Peyer's patch (tissue), 4 donors: ENCODE data around the gene MOSMO.

Experiments
- POLR2A ChIP-seq, 2 donors: fragments of 450-650 bp; IDR thresholded peaks; one replicate each; pipeline ENCODE4 v1.5.1; 2017; ENCODE audit warnings: antibody characterized with exemption in 2 of 2, mild to moderate bottlenecking in 2 of 2, moderate library complexity in 2 of 2
- TF ChIP-seq, protein P1 (sequence below), 6 experiments: fragments of 450-650 bp in 4 of 6; fragments of 200-600 bp in 2 of 6; sonication (generic) in 1 of 6; IDR thresholded peaks; one replicate each; pipeline ENCODE4 v1.5.1; 2017 to 2019; ENCODE audit warnings: antibody characterized with exemption in 6 of 6, mild to moderate bottlenecking in 3 of 6, moderate library complexity in 1 of 6

GRCh38 chr16:22103441-22103840 is 95.5 kb downstream of the MOSMO start:
- TF ChIP-seq, protein P1, sequence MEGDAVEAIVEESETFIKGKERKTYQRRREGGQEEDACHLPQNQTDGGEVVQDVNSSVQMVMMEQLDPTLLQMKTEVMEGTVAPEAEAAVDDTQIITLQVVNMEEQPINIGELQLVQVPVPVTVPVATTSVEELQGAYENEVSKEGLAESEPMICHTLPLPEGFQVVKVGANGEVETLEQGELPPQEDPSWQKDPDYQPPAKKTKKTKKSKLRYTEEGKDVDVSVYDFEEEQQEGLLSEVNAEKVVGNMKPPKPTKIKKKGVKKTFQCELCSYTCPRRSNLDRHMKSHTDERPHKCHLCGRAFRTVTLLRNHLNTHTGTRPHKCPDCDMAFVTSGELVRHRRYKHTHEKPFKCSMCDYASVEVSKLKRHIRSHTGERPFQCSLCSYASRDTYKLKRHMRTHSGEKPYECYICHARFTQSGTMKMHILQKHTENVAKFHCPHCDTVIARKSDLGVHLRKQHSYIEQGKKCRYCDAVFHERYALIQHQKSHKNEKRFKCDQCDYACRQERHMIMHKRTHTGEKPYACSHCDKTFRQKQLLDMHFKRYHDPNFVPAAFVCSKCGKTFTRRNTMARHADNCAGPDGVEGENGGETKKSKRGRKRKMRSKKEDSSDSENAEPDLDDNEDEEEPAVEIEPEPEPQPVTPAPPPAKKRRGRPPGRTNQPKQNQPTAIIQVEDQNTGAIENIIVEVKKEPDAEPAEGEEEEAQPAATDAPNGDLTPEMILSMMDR (IDR thresholded peaks at IDR 0.05), result no peak
- no peak for TF ChIP-seq POLR2A (IDR thresholded peaks at IDR 0.05)
